GM12892 (cell line): ENCODE measurements around the gene PSMB7.

ENCODE experiments used
- POLR2A ChIP-seq: IDR thresholded peaks from 2 replicates; pipeline ENCODE4 v1.6.1; 2011; ENCODE audit warnings: low read depth, low read length, control low read depth
- POLR2AphosphoS5 ChIP-seq: IDR thresholded peaks from 2 replicates; pipeline ENCODE4 v1.6.1; 2011; ENCODE audit warnings: low read depth, low read length, control low read depth
- TAF1 ChIP-seq: IDR thresholded peaks from 2 replicates; pipeline ENCODE4 v1.6.1; 2011; ENCODE audit warnings: low read depth, mild to moderate bottlenecking, control low read depth, low read length, borderline replicate concordance

- TF ChIP-seq TAF1 (no peak), POLR2AphosphoS5 (no peak), POLR2A (no peak)
These were observed 21.8 kb upstream of the PSMB7 start for GRCh38 chr9:124437086-124437485.
